Hepatocyte (in vitro differentiated cells): ENCODE results near the gene NBAS. TPM values are rescaled to one million over a fixed set of nuclear protein-coding genes. Genes with fewer than 3 reads are reported as not detected.

Experiments
- DNase-seq: peaks from one replicate; pipeline ENCODE4 v3.0.0-alpha.2; 2016; ENCODE audit warnings: low spot score
- H2AFZ ChIP-seq: fragments of 200-600 bp; sonication (generic); 2 replicates; pipeline ENCODE4 v1.6.0; 2016; ENCODE audit warnings: antibody characterized with exemption, mild to moderate bottlenecking
- H3K27ac ChIP-seq: fragments of 200-600 bp; sonication (generic); 2 replicates; pipeline ENCODE4 v1.5.1; 2016; ENCODE audit warnings: mild to moderate bottlenecking
- H3K27me3 ChIP-seq: fragments of 200-600 bp; sonication (generic); 2 replicates; pipeline ENCODE4 v1.6.1; 2016
- H3K36me3 ChIP-seq: fragments of 200-600 bp; sonication (generic); replicated peaks from 2 replicates; pipeline ENCODE4 v1.5.1; 2016; ENCODE audit warnings: low read depth; ENCODE audit not compliant: insufficient read depth
- H3K4me1 ChIP-seq: fragments of 200-600 bp; sonication (generic); 2 replicates; pipeline ENCODE4 v1.5.1; 2016; ENCODE audit warnings: mild to moderate bottlenecking, moderate library complexity; ENCODE audit not compliant: insufficient read depth
- H3K4me2 ChIP-seq: fragments of 200-600 bp; sonication (generic); 2 replicates; pipeline ENCODE4 v1.6.0; 2016
- H3K4me3 ChIP-seq: fragments of 200-600 bp; sonication (generic); 2 replicates; pipeline ENCODE4 v1.5.1; 2016; ENCODE audit warnings: mild to moderate bottlenecking
- H3K79me2 ChIP-seq: fragments of 200-600 bp; sonication (generic); 2 replicates; pipeline ENCODE4 v1.6.0; 2017; ENCODE audit warnings: mild to moderate bottlenecking
- H3K9me2 ChIP-seq: fragments of 200-600 bp; sonication (generic); replicated peaks from 2 replicates; pipeline ENCODE4 v1.6.0; 2017; ENCODE audit warnings: mild to moderate bottlenecking; ENCODE audit not compliant: insufficient read depth
- H3K9me3 ChIP-seq: fragments of 200-600 bp; sonication (generic); 2 replicates; pipeline ENCODE4 v1.5.1; 2016; ENCODE audit warnings: low read depth, mild to moderate bottlenecking
- H4K20me1 ChIP-seq: fragments of 200-600 bp; sonication (generic); 2 replicates; pipeline ENCODE4 v1.6.0; 2016; ENCODE audit warnings: mild to moderate bottlenecking; ENCODE audit not compliant: insufficient read depth, poor library complexity, severe bottlenecking
- CTCF ChIP-seq: fragments of 200-600 bp; sonication (generic); IDR thresholded peaks from 2 replicates; pipeline ENCODE4 v1.5.1; 2016; ENCODE audit warnings: antibody characterized with exemption, mild to moderate bottlenecking; ENCODE audit not compliant: poor library complexity
- EZH2 ChIP-seq: fragments of 200-600 bp; sonication (generic); IDR thresholded peaks from 2 replicates; pipeline ENCODE4 v1.6.1; 2016; ENCODE audit warnings: antibody characterized with exemption, mild to moderate bottlenecking, borderline replicate concordance
- EZH2phosphoT487 ChIP-seq: fragments of 200-600 bp; sonication (generic); IDR thresholded peaks from one replicate; pipeline ENCODE4 v1.6.1; 2018; ENCODE audit warnings: antibody characterized with exemption, mild to moderate bottlenecking, low read depth, moderate library complexity; ENCODE audit not compliant: unreplicated experiment, severe bottlenecking
- WGBS: methylation state at CpG from one replicate; pipeline ENCODE4 v1.1.6; 2016; ENCODE audit warnings: low lambda C conversion rate; ENCODE audit errors: missing lambda C conversion rate; 5-methylcytosine and 5-hydroxymethylcytosine counted together
- polyA plus RNA-seq: library from polyadenylated mRNA; unstranded; fragments of >200 nt; fragmentation: Nextera tagmentation; extraction: Ambion mirVana; gene quantifications from 2 replicates; pipeline ENCODE4 v1.2.1, GENCODE V29; 2016
- total RNA-seq: library from RNA; depleted of rRNA; stranded (reverse); fragments of >200 nt; gene quantifications from 2 replicates; pipeline ENCODE4 v1.2.3, GENCODE V29; 2014

NBAS gene
- total and polyA plus RNA-seq, 2 experiments from 2014 or later: 20.8 to 47.2 TPM

GRCh38 chr2:15415748-15416147 lies 145.4 kb downstream of the NBAS start:
- Histone ChIP-seq H3K27me3 (no peaks in the 10 kb centered on the region), H3K4me1 (no peaks in the 10 kb centered on the region), H3K4me2 (no peak overlapping the region), H3K79me2 (no peaks in the 10 kb centered on the region), H3K27ac (no peak overlapping the region), H3K9me2 (no peaks in the 10 kb centered on the region), H3K4me3 (no peak overlapping the region), H2AFZ (no peak overlapping the region), H3K9me3 (no peaks in the 10 kb centered on the region), H3K36me3 (no peaks in the 10 kb centered on the region), H4K20me1 (no peaks in the 10 kb centered on the region)
- 82% methylated on average over 2 of the region's 2 CpGs for WGBS
- no peak for TF ChIP-seq EZH2phosphoT487
- TF ChIP-seq CTCF: no peak
- DNase-seq: no peak

GRCh38 chr2:15412779-15413178 lies 148.4 kb downstream of the NBAS start:
- 92% methylated on average over 6 of the region's 6 CpGs for WGBS
- Histone ChIP-seq H3K4me1 (no peaks in the 10 kb centered on the region), H3K36me3 (no peaks in the 10 kb centered on the region), H3K27ac (no peak overlapping the region), H2AFZ (no peak overlapping the region), H3K4me3 (no peak overlapping the region), H4K20me1 (no peaks in the 10 kb centered on the region), H3K79me2 (no peaks in the 10 kb centered on the region), H3K27me3 (no peaks in the 10 kb centered on the region), H3K9me2 (no peaks in the 10 kb centered on the region), H3K4me2 (no peak overlapping the region), H3K9me3 (no peaks in the 10 kb centered on the region)
- no peak for DNase-seq
- no peak for TF ChIP-seq EZH2phosphoT487

- no peak overlapping the region for H3K4me3 ChIP-seq
- no peaks in the 10 kb centered on the region for H3K36me3 ChIP-seq
- H3K9me3 ChIP-seq: no peaks in the 10 kb centered on the region
- H3K27me3 ChIP-seq: no peaks in the 10 kb centered on the region
- no peak overlapping the region for H2AFZ ChIP-seq
- no peaks in the 10 kb centered on the region for H3K9me2 ChIP-seq
- DNase-seq: no peak
- no peak overlapping the region for H3K4me2 ChIP-seq
- WGBS: 95% methylated on average over 3 of the region's 3 CpGs
- no peak for TF ChIP-seq EZH2phosphoT487
- no peak for TF ChIP-seq CTCF
- TF ChIP-seq EZH2: no peak
- no peaks in the 10 kb centered on the region for H4K20me1 ChIP-seq
- H3K79me2 ChIP-seq: no peaks in the 10 kb centered on the region
- H3K4me1 ChIP-seq: no peaks in the 10 kb centered on the region
- H3K27ac ChIP-seq: no peak overlapping the region
Observed at GRCh38 chr2:15412309-15412708, 148.8 kb downstream of the NBAS start.

GRCh38 chr2:15410884-15411283 lies 150.2 kb downstream of the NBAS start:
- no peak overlapping the region for H3K4me2 ChIP-seq
- no peak overlapping the region for H2AFZ ChIP-seq
- H3K9me3 ChIP-seq: no peaks in the 10 kb centered on the region
- H3K36me3 ChIP-seq: no peaks in the 10 kb centered on the region
- H3K27ac ChIP-seq: no peak overlapping the region
- TF ChIP-seq CTCF: no peak
- no peak for TF ChIP-seq EZH2
- TF ChIP-seq EZH2phosphoT487: no peak
- no peaks in the 10 kb centered on the region for H3K79me2 ChIP-seq
- H3K9me2 ChIP-seq: no peaks in the 10 kb centered on the region
- no peak overlapping the region for H3K4me3 ChIP-seq
- no peaks in the 10 kb centered on the region for H3K27me3 ChIP-seq
- H3K4me1 ChIP-seq: no peaks in the 10 kb centered on the region
- no peaks in the 10 kb centered on the region for H4K20me1 ChIP-seq
- no peak for DNase-seq
- WGBS: 94% methylated on average over 9 of the region's 9 CpGs
